GM12878 (cell line): ENCODE data around the gene LMLN. TPM values are rescaled to one million over a fixed set of nuclear protein-coding genes. Genes with fewer than 3 reads are reported as not detected.

Experiments used
- ATAC-seq: fragments of 200-7000 bp; cut with Tn5 transposase; 3 replicates; pipeline ENCODE4 v1.9.1; 2020; ENCODE audit warnings: mild to moderate bottlenecking, moderate library complexity
- BruUV-seq: library from RNA; stranded (reverse); fragments of 400-500 nt; replicated peaks from 2 replicates; lab custom pipeline; 2021; lab: Mats Ljungman, UMichigan
- CTCF ChIA-PET: fragments of 300-600 bp; sonication (Branson Sonifier 250); formaldehyde crosslinking; extraction: SDS; loops from one replicate; lab custom pipeline; 2021; ENCODE audit warnings: inconsistent platforms; lab: Yijun Ruan, JAX
- POLR2A ChIA-PET: fragments of 350-600 bp; formaldehyde crosslinking; extraction: SDS; loops from one replicate; lab custom pipeline; 2021; ENCODE audit warnings: inconsistent platforms; lab: Charles Lee
- RAD21 ChIA-PET: fragments of 300-600 bp; sonication (Branson Sonifier 250); formaldehyde crosslinking; loops from one replicate; lab custom pipeline; 2023; ENCODE audit warnings: antibody characterized with exemption; ENCODE audit not compliant: unreplicated experiment; lab: Charles Lee
- SMC1A ChIA-PET: fragments of 300-600 bp; sonication (Branson Sonifier 250); formaldehyde crosslinking; loops from one replicate; lab custom pipeline; 2023; ENCODE audit not compliant: unreplicated experiment, uncharacterized antibody; lab: Charles Lee
- DNase-seq: peaks from one replicate; pipeline ENCODE4 v3.0.0-alpha.2; 2011; ENCODE audit warnings: low read depth, low spot score
- FAIRE-seq: peaks from 3 replicates; lab custom pipeline; 2011; peaks lifted over from hg19 to GRCh38; lab: Jason Lieb, UNC
- H2AFZ ChIP-seq: 2 replicates; pipeline ENCODE4 v1.6.0; 2011; ENCODE audit warnings: low read depth, low read length, control low read depth; ENCODE audit not compliant: control insufficient read depth
- H3K27ac ChIP-seq: 2 replicates; pipeline ENCODE4 v1.5.1; 2011; ENCODE audit warnings: control low read depth; ENCODE audit not compliant: control insufficient read depth, insufficient read depth
- H3K27me3 ChIP-seq, 2 experiments: replicated peaks in 1 of 2; 2 replicates each; pipeline versions ENCODE4 v1.6.0 to v1.6.1; 2011; ENCODE audit warnings: low read length in 1 of 2; ENCODE audit not compliant: control insufficient read depth in 2 of 2, insufficient read depth in 2 of 2
- H3K36me3 ChIP-seq, 2 experiments: 2 replicates each; pipeline ENCODE4 v1.5.1; 2011; ENCODE audit warnings: low read length in 1 of 2; ENCODE audit not compliant: control insufficient read depth in 2 of 2, insufficient read depth in 2 of 2
- H3K4me1 ChIP-seq: 2 replicates; pipeline ENCODE4 v1.6.1; 2011; ENCODE audit warnings: mild to moderate bottlenecking, low read length, moderate library complexity, mixed read lengths; ENCODE audit not compliant: control insufficient read depth, insufficient read depth
- H3K4me2 ChIP-seq: 2 replicates; pipeline ENCODE4 v1.6.0; 2011; ENCODE audit warnings: control low read depth; ENCODE audit not compliant: control insufficient read depth, insufficient read depth
- H3K4me3 ChIP-seq: fragments of 200-600 bp; sonication (generic); 2 replicates; pipeline ENCODE4 v1.5.1; 2016
- H3K79me2 ChIP-seq: 2 replicates; pipeline ENCODE4 v1.6.0; 2011; ENCODE audit warnings: low read length; ENCODE audit not compliant: control insufficient read depth, insufficient read depth
- H3K9ac ChIP-seq: 2 replicates; pipeline ENCODE4 v1.8.0; 2011; ENCODE audit warnings: low read length, control low read depth, mixed read lengths; ENCODE audit not compliant: control insufficient read depth, insufficient read depth
- H3K9me3 ChIP-seq: replicated peaks from 3 replicates; pipeline ENCODE4 v1.5.1; 2011; ENCODE audit warnings: mild to moderate bottlenecking, low read length; ENCODE audit not compliant: control insufficient read depth, insufficient read depth
- H4K20me1 ChIP-seq: 2 replicates; pipeline ENCODE4 v1.6.0; 2011; ENCODE audit not compliant: control insufficient read depth, insufficient read depth
- CUX1 ChIP-seq: IDR thresholded peaks from 2 replicates; pipeline ENCODE4 v1.6.1; 2012; ENCODE audit warnings: improper control_type of control experiment, low read depth, low read length; ENCODE audit not compliant: insufficient replicate concordance
- FOXM1 ChIP-seq: IDR thresholded peaks from 2 replicates; pipeline ENCODE4 v1.6.1; 2012; ENCODE audit warnings: low read depth, mild to moderate bottlenecking, inconsistent platforms, low read length, moderate library complexity
- JUND ChIP-seq: IDR thresholded peaks from 2 replicates; pipeline ENCODE4 v1.6.1; 2012; ENCODE audit warnings: low read depth, mild to moderate bottlenecking, low read length, improper control_type of control experiment, moderate library complexity
- NFXL1 ChIP-seq: fragments of 450-650 bp; IDR thresholded peaks from 2 replicates; pipeline ENCODE4 v1.6.1; 2017; ENCODE audit warnings: antibody characterized with exemption, mild to moderate bottlenecking, borderline replicate concordance
- RBBP5 ChIP-seq: fragments of 200-600 bp; sonication (generic); conservative IDR thresholded peaks from 2 replicates; pipeline ENCODE4 v1.6.1; 2016
- RUNX3 ChIP-seq: IDR thresholded peaks from 2 replicates; pipeline ENCODE4 v1.6.1; 2012; ENCODE audit warnings: low read length, inconsistent platforms
- ZNF217 ChIP-seq: fragments of 450-650 bp; IDR thresholded peaks from 2 replicates; pipeline ENCODE4 v1.6.1; 2017; ENCODE audit warnings: antibody characterized with exemption, mild to moderate bottlenecking
- WGBS: methylation state at CpG from one replicate; pipeline ENCODE4 v1.1.6; 2016; ENCODE audit warnings: low lambda C conversion rate; ENCODE audit not compliant: insufficient replicate concordance, insufficient coverage; ENCODE audit errors: missing lambda C conversion rate; 5-methylcytosine and 5-hydroxymethylcytosine counted together
- in situ Hi-C: fragments of 300-500 bp; cut with MboI; formaldehyde crosslinking; loops from 9 replicates; pipeline ENCODE4 v1.14.3; 2018; ENCODE audit warnings: mixed read lengths
- intact Hi-C: fragments of 100-400 bp; cut with micrococcal nuclease; formaldehyde crosslinking; loops from one replicate; pipeline ENCODE4 v1.14.2; 2022; ENCODE audit not compliant: unreplicated experiment
- polyA plus RNA-seq, 11 experiments: library from polyadenylated mRNA; depleted of rRNA in 4 of 11; unstranded in 6 of 11; stranded (reverse) in 5 of 11; fragments of >200 nt; fragmentation: Nextera tagmentation in 4 of 11; fragmentation: Illumina TruSeq in 1 of 11; extraction: Ambion mirVana in 4 of 11; extraction: Trizol in 1 of 11; gene quantifications; 1 replicate in 1 of 11; 2 replicates in 10 of 11; pipeline versions ENCODE4 v1.2.1 to v1.2.3, GENCODE V29; 2011 to 2016; ENCODE audit warnings: inconsistent platforms in 2 of 11, missing spikeins in 2 of 11, low read depth in 1 of 11
- total RNA-seq, 4 experiments: library from RNA; depleted of rRNA in 3 of 4; stranded (reverse); fragments of >200 nt in 3 of 4; fragmentation: Illumina TruSeq in 1 of 4; extraction: Trizol in 1 of 4; gene quantifications; 2 replicates each; pipeline versions ENCODE4 v1.2.1 to v1.2.3, GENCODE V29; 2013 to 2021

The LMLN gene
- total and polyA plus RNA-seq, 10 of the 15 experiments (the other 5 are each of a cell fraction or from before 2014, with no cell fraction given), result 0.02 to 1.7 (median 0.81) TPM

DNA sequence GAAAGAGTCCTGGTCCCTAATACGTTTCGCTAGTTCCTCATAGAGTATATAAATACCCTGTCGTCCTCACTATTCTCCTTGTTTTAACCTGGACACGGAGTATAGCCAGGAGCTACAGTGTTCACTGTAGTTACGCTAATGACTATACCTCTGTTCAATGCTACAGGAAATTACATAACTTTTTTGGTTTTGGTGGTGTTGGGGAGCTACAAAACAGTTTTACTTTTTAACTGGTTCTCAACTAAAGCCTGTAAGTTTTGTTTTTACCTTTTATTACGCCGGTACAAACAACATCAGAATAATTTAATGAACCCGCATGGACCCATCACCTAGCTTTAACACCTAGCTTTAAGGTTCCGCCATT is 1.5 kb downstream of the LMLN start:
- no peaks in the 10 kb centered on the region; the same call in 2 of the 3 replicates for H3K9me3 ChIP-seq
- no peak for ATAC-seq
- H2AFZ ChIP-seq, result no peak overlapping the region
- FAIRE-seq, result no peak
- no peak for DNase-seq
- H3K4me3 ChIP-seq, result no peak overlapping the region
- H3K27ac ChIP-seq, result no peak overlapping the region
- no peaks in the 10 kb centered on the region for H4K20me1 ChIP-seq
- no peak overlapping the region for H3K9ac ChIP-seq
- ChIA-PET CTCF (interaction anchor here (1.0 to 1.1 kb wide), 2 partner anchors 19 to 56 kb away, joined by 3 to 6 read pairs; no protein-coding TSS in a partner anchor), POLR2A (no interaction called here), SMC1A (interaction anchor here (1.7 kb wide), 1 partner anchor 10 kb away, joined by 6 read pairs; no protein-coding TSS in a partner anchor), RAD21 (no interaction called here)
- peaks cover 0 to 11% of the 10 kb centered on the region in 2 experiments; a peak in 2 of 4 replicates for H3K36me3 ChIP-seq
- no TSS peak for BruUV-seq
- no peaks in the 10 kb centered on the region for H3K27me3 ChIP-seq
- 69% methylated on average over 9 of the region's 9 CpGs for WGBS
- intact Hi-C loops, result no loop called here
- TF ChIP-seq RUNX3 (peak; percentile 50; the same call in 1 of the 2 replicates), JUND (no peak), RBBP5 (no peak), ZNF217 (no peak), CUX1 (no peak), FOXM1 (no peak), NFXL1 (no peak)
- in situ Hi-C loops, result no loop called here
- no peak overlapping the region for H3K4me2 ChIP-seq
- H3K79me2 ChIP-seq, result no peaks in the 10 kb centered on the region
- peaks cover 6% of the 10 kb centered on the region for H3K4me1 ChIP-seq
